Activated naive CD8-positive, alpha-beta T cell treated with anti-CD3 and anti-CD28 coated beads, Interleukin-2, amount 50 U/mL, for 24 hours (primary cell): ENCODE results near the gene TMEM165.
"Not testable (repeated sequence)": the region's sequence is repeated elsewhere in the genome, so short reads cannot be mapped to it uniquely, and the experiment has no call there.

Experiments
- ATAC-seq: fragments of 150-1000 bp; cut with Tn5 transposase; one replicate; pipeline ENCODE4 v1.10.0; 2021
- DNase-seq: peaks from one replicate; pipeline ENCODE4 v3.0.0; 2021
- H3K27ac Mint-ChIP-seq: one replicate; pipeline ENCODE4 v1.8.0; 2021; ENCODE audit warnings: mild to moderate bottlenecking, mixed read lengths
- H3K27me3 Mint-ChIP-seq: one replicate; pipeline ENCODE4 v1.8.0; 2021; ENCODE audit warnings: mixed read lengths
- H3K36me3 Mint-ChIP-seq: one replicate; pipeline ENCODE4 v1.8.0; 2021; ENCODE audit warnings: low read depth, mixed read lengths
- H3K4me1 Mint-ChIP-seq: one replicate; pipeline ENCODE4 v1.8.0; 2021; ENCODE audit warnings: mixed read lengths
- H3K4me3 Mint-ChIP-seq: one replicate; pipeline ENCODE4 v1.8.0; 2021; ENCODE audit warnings: mild to moderate bottlenecking, moderate library complexity, mixed read lengths
- H3K9me3 Mint-ChIP-seq: one replicate; pipeline ENCODE4 v1.8.0; 2021; ENCODE audit warnings: mixed read lengths

TMEM165 gene

GRCh38 chr4:55359397-55359916 is 36.3 kb upstream of the TMEM165 start:
- H3K9me3 Mint-ChIP-seq: no peaks in the 10 kb centered on the region
- no peaks in the 10 kb centered on the region for H3K27me3 Mint-ChIP-seq
- ATAC-seq (no peak), DNase-seq (no peak)
- H3K4me3 Mint-ChIP-seq: no peak overlapping the region
- peaks cover 16% of the 10 kb centered on the region for H3K4me1 Mint-ChIP-seq
- H3K27ac Mint-ChIP-seq: no peak overlapping the region
- H3K36me3 Mint-ChIP-seq: peaks cover 6% of the 10 kb centered on the region

- not testable (repeated sequence) for ATAC-seq, H3K27me3 Mint-ChIP-seq, H3K36me3 Mint-ChIP-seq, H3K27ac Mint-ChIP-seq, DNase-seq, H3K4me3 Mint-ChIP-seq, H3K9me3 Mint-ChIP-seq
- peaks cover 13% of the 10 kb centered on the region for H3K4me1 Mint-ChIP-seq
Measured at GRCh38 chr4:55362938-55363337, 32.8 kb upstream of the TMEM165 start.

- no peaks in the 10 kb centered on the region for H3K9me3 Mint-ChIP-seq
- no peak overlapping the region for H3K27ac Mint-ChIP-seq
- H3K4me1 Mint-ChIP-seq: peaks cover 6% of the 10 kb centered on the region
- no peak for ATAC-seq
- H3K4me3 Mint-ChIP-seq: no peak overlapping the region
- H3K27me3 Mint-ChIP-seq: no peaks in the 10 kb centered on the region
- H3K36me3 Mint-ChIP-seq: peaks cover 9% of the 10 kb centered on the region
- DNase-seq: no peak
Measured at GRCh38 chr4:55363691-55364351, 31.9 kb upstream of the TMEM165 start.

GRCh38 chr4:55364691-55365344 is 30.9 kb upstream of the TMEM165 start:
- Mint-ChIP-seq H3K27me3 (no peaks in the 10 kb centered on the region), H3K27ac (no peak overlapping the region), H3K4me1 (no peaks in the 10 kb centered on the region), H3K36me3 (peaks cover 12% of the 10 kb centered on the region), H3K4me3 (no peak overlapping the region), H3K9me3 (no peaks in the 10 kb centered on the region)
- ATAC-seq (no peak), DNase-seq (no peak)

GRCh38 chr4:55365345-55365728 is 30.4 kb upstream of the TMEM165 start:
- Mint-ChIP-seq H3K27me3 (no peaks in the 10 kb centered on the region), H3K4me1 (no peaks in the 10 kb centered on the region), H3K27ac (no peak overlapping the region), H3K9me3 (no peaks in the 10 kb centered on the region), H3K36me3 (peaks cover 16% of the 10 kb centered on the region), H3K4me3 (no peak overlapping the region)
- ATAC-seq (no peak), DNase-seq (no peak)

- no peaks in the 10 kb centered on the region for H3K9me3 Mint-ChIP-seq
- no peaks in the 10 kb centered on the region for H3K27me3 Mint-ChIP-seq
- no peak overlapping the region for H3K27ac Mint-ChIP-seq
- ATAC-seq (no peak), DNase-seq (no peak)
- H3K4me3 Mint-ChIP-seq: no peak overlapping the region
- no peaks in the 10 kb centered on the region for H3K4me1 Mint-ChIP-seq
- peaks cover 16% of the 10 kb centered on the region for H3K36me3 Mint-ChIP-seq
Measured at GRCh38 chr4:55366621-55367020, 29.1 kb upstream of the TMEM165 start.

GRCh38 chr4:55367084-55367722 is 28.6 kb upstream of the TMEM165 start:
- Mint-ChIP-seq H3K27me3 (no peaks in the 10 kb centered on the region), H3K36me3 (peaks cover 14% of the 10 kb centered on the region), H3K4me3 (no peak overlapping the region), H3K9me3 (no peaks in the 10 kb centered on the region), H3K4me1 (no peaks in the 10 kb centered on the region), H3K27ac (no peak overlapping the region)
- DNase-seq (no peak), ATAC-seq (no peak)

- ATAC-seq: no peak
- Mint-ChIP-seq H3K4me3 (no peak overlapping the region), H3K27me3 (no peaks in the 10 kb centered on the region), H3K36me3 (peaks cover 9% of the 10 kb centered on the region), H3K27ac (no peak overlapping the region), H3K4me1 (no peaks in the 10 kb centered on the region), H3K9me3 (no peaks in the 10 kb centered on the region)
- no peak for DNase-seq
Measured at GRCh38 chr4:55369968-55370367, 25.8 kb upstream of the TMEM165 start.

GRCh38 chr4:55372259-55372658 is 23.5 kb upstream of the TMEM165 start:
- Mint-ChIP-seq H3K36me3 (peaks cover 9% of the 10 kb centered on the region), H3K4me3 (no peak overlapping the region), H3K27me3 (no peaks in the 10 kb centered on the region), H3K27ac (no peak overlapping the region), H3K9me3 (no peaks in the 10 kb centered on the region), H3K4me1 (no peaks in the 10 kb centered on the region)
- no peak for ATAC-seq
- DNase-seq: no peak

GRCh38 chr4:55373461-55373860 is 22.3 kb upstream of the TMEM165 start:
- peaks cover 7% of the 10 kb centered on the region for H3K36me3 Mint-ChIP-seq
- H3K27me3 Mint-ChIP-seq: no peaks in the 10 kb centered on the region
- no peak overlapping the region for H3K4me3 Mint-ChIP-seq
- ATAC-seq: no peak
- no peak overlapping the region for H3K27ac Mint-ChIP-seq
- DNase-seq: no peak
- H3K9me3 Mint-ChIP-seq: no peaks in the 10 kb centered on the region
- H3K4me1 Mint-ChIP-seq: no peaks in the 10 kb centered on the region

GRCh38 chr4:55376698-55377097 is 19.1 kb upstream of the TMEM165 start:
- Mint-ChIP-seq H3K27me3 (no peaks in the 10 kb centered on the region), H3K9me3 (no peaks in the 10 kb centered on the region), H3K4me3 (no peak overlapping the region), H3K4me1 (no peaks in the 10 kb centered on the region), H3K27ac (no peak overlapping the region), H3K36me3 (no peaks in the 10 kb centered on the region)
- no peak for ATAC-seq
- DNase-seq: no peak

- Mint-ChIP-seq H3K4me1 (peaks cover 2% of the 10 kb centered on the region), H3K36me3 (no peaks in the 10 kb centered on the region), H3K27me3 (no peaks in the 10 kb centered on the region), H3K4me3 (no peak overlapping the region), H3K27ac (no peak overlapping the region), H3K9me3 (no peaks in the 10 kb centered on the region)
- DNase-seq: no peak
- ATAC-seq: no peak
Measured at GRCh38 chr4:55378617-55379467, 16.9 kb upstream of the TMEM165 start.

GRCh38 chr4:55380576-55380975 is 15.2 kb upstream of the TMEM165 start:
- Mint-ChIP-seq H3K36me3 (no peaks in the 10 kb centered on the region), H3K4me3 (no peak overlapping the region), H3K9me3 (no peaks in the 10 kb centered on the region), H3K27me3 (no peaks in the 10 kb centered on the region), H3K27ac (no peak overlapping the region), H3K4me1 (peaks cover 8% of the 10 kb centered on the region)
- DNase-seq (no peak), ATAC-seq (no peak)

GRCh38 chr4:55381502-55381901 is 14.3 kb upstream of the TMEM165 start:
- H3K36me3 Mint-ChIP-seq: no peaks in the 10 kb centered on the region
- peaks cover 16% of the 10 kb centered on the region for H3K4me1 Mint-ChIP-seq
- no peak for ATAC-seq
- H3K9me3 Mint-ChIP-seq: no peaks in the 10 kb centered on the region
- H3K4me3 Mint-ChIP-seq: no peak overlapping the region
- no peak for DNase-seq
- H3K27me3 Mint-ChIP-seq: no peaks in the 10 kb centered on the region
- no peak overlapping the region for H3K27ac Mint-ChIP-seq
